ENCODE data around the gene GAS6. TPM values are rescaled to one million over a fixed set of nuclear protein-coding genes. Genes with fewer than 3 reads are reported as not detected.

Gene GAS6
- total and polyA plus RNA-seq, 9 of the 15 experiments (the other 6 are each of a cell fraction or from before 2014, with no cell fraction given) = 0.14 to 9.7 (median 4.7) TPM; not detected in 1

DNA sequence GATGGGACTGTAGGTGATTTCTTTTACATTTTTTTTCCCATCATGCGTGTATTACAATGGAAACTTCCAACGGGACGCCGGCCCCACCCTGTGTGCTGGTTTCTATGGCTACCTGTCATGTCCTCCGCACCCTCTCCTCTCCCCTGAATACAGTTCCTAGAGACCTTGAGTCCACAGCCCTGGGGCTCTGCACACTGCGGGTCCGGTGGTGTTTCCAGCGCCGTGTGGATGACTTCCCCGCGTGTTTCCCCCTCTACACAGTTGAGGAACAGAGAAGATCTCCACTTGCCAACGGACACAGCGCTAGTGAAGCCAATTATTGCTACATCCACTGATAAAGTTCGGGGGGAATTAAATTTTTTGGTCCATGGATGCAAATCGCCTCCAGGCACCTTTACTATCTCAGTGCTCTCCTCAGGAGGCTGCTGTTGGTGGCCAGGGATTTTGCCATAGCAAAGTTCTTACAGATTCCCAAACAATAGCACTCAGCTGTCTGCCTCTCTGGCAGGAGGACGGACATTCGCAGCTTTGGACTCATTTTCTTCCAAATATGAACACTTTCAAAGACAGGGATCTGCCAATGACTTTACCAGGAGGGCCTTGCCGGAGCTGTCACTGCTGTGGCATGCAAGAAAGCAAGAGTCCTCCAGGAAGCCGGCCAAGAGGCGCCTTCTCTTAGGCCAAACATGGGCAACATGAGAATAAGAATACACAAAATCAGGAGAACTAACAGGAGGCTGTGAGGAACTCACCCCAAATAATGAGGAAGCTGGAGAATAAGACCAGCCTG lies 39.3 kb upstream of the GAS6 start:
- no peaks in the 10 kb centered on the region for H3K9me1 ChIP-seq (ENCODE audit: control insufficient read depth, insufficient read depth, low read length)
- ATAC-seq (no peak), FAIRE-seq (no peak), DNase-seq (ENCODE audit: extremely low read depth in 1 of 4, low spot score in 3 of 4) (no peak)
- no peak overlapping the region for H3K9ac ChIP-seq (ENCODE audit: insufficient read depth in 1 of 2, low read depth in 2 of 2, low read length in 2 of 2)
- ChIA-PET CTCF (ENCODE audit: low intra/inter-chr PET ratio) (interaction anchor here (0.6 kb wide), 1 partner anchor 19 kb away, joined by 4 read pairs; no protein-coding TSS in a partner anchor), POLR2A (no interaction called here)
- BruUV-seq (replicated peaks) = no TSS peak
- peaks cover 14 to 56% of the 10 kb centered on the region in 2 experiments; a peak in 4 of 5 replicates for H3K27me3 ChIP-seq (ENCODE audit: control insufficient read depth in 2 of 2, insufficient read depth in 2 of 2, low read length in 2 of 2)
- no peaks in the 10 kb centered on the region for H4K20me1 ChIP-seq (replicated peaks; ENCODE audit: control insufficient read depth, insufficient read depth, low read length)
- H3K36me3 ChIP-seq (ENCODE audit: control insufficient read depth, insufficient read depth, low read length) = no peaks in the 10 kb centered on the region
- no peaks in the 10 kb centered on the region for H3K79me2 ChIP-seq (ENCODE audit: control insufficient read depth, insufficient read depth, low read length)
- TF ChIP-seq RFX1 (IDR thresholded peaks at IDR 0.05) = peak; percentile 40; the same call in 1 of the 2 replicates
- TF ChIP-seq, protein P1, sequence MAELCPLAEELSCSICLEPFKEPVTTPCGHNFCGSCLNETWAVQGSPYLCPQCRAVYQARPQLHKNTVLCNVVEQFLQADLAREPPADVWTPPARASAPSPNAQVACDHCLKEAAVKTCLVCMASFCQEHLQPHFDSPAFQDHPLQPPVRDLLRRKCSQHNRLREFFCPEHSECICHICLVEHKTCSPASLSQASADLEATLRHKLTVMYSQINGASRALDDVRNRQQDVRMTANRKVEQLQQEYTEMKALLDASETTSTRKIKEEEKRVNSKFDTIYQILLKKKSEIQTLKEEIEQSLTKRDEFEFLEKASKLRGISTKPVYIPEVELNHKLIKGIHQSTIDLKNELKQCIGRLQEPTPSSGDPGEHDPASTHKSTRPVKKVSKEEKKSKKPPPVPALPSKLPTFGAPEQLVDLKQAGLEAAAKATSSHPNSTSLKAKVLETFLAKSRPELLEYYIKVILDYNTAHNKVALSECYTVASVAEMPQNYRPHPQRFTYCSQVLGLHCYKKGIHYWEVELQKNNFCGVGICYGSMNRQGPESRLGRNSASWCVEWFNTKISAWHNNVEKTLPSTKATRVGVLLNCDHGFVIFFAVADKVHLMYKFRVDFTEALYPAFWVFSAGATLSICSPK (IDR thresholded peaks at IDR 0.05; ENCODE audit: borderline replicate concordance) = no peak
- H3K27ac ChIP-seq (ENCODE audit: extremely low read depth, low read depth, low read length) = no peak overlapping the region
- H3K9me3 ChIP-seq (replicated peaks; ENCODE audit: control insufficient read depth, insufficient read depth, low read depth, low read length) = no peaks in the 10 kb centered on the region
- in situ Hi-C loops (cut with MboI) = no loop called here
- H3K4me3 ChIP-seq = no peak overlapping the region
- intact Hi-C loops (cut with micrococcal nuclease) = loop anchor here (5.0 kb wide), 1 partner anchor 86 kb away; no protein-coding TSS in a partner anchor
- WGBS (ENCODE audit: insufficient coverage, low coverage, missing lambda C conversion rate) = 20% methylated on average over 19 of the region's 20 CpGs
- H3K4me2 ChIP-seq (ENCODE audit: insufficient read depth, low read length) = no peak overlapping the region
- no peak overlapping the region for H2AFZ ChIP-seq (ENCODE audit: low read depth, low read length)
- H3K4me1 ChIP-seq (replicated peaks in 1 of 2; ENCODE audit: control insufficient read depth in 2 of 2, insufficient read depth in 2 of 2, low read length in 2 of 2) = peaks cover 0 to 2% of the 10 kb centered on the region in 2 experiments; a peak in 1 of 5 replicates

Measured in K562 (cell line).